ENCODE results near the gene DNAJB2. TPM values are rescaled to one million over a fixed set of nuclear protein-coding genes. Genes with fewer than 3 reads are reported as not detected.
A peak's percentile ranks its signal among the peaks of the same experiment; 100 is the strongest.
"Not testable (repeated sequence)": the region's sequence is repeated elsewhere in the genome, so short reads cannot be mapped to it uniquely, and the experiment has no call there.

DNAJB2 gene
- polyA plus RNA-seq, 1 donor = 97.8 TPM

GRCh38 chr2:219258942-219259341 is 20.2 kb upstream of the DNAJB2 start:
- not testable (repeated sequence) for DNase-seq

GRCh38 chr2:219261024-219261855 is 17.9 kb upstream of the DNAJB2 start:
- DNase-seq = no peak

- DNase-seq = no peak
These were observed 12.9 kb upstream of the DNAJB2 start for GRCh38 chr2:219266232-219266631.

GRCh38 chr2:219266886-219267285 is 12.3 kb upstream of the DNAJB2 start:
- DNase-seq = no peak

GRCh38 chr2:219268294-219268693 is 10.9 kb upstream of the DNAJB2 start:
- DNase-seq = no peak

- DNase-seq = no peak
These were observed 9.7 kb upstream of the DNAJB2 start for GRCh38 chr2:219269362-219270054.

GRCh38 chr2:219270055-219270372 is 9.2 kb upstream of the DNAJB2 start:
- DNase-seq = no peak

GRCh38 chr2:219271021-219271420 is 8.1 kb upstream of the DNAJB2 start:
- no peak for DNase-seq

GRCh38 chr2:219272356-219272755 is 6.8 kb upstream of the DNAJB2 start:
- DNase-seq = no peak

- DNase-seq = no peak
These were observed 6.2 kb upstream of the DNAJB2 start for GRCh38 chr2:219272995-219273394.

GRCh38 chr2:219273937-219274336 is 5.2 kb upstream of the DNAJB2 start:
- no peak for DNase-seq

- no peak for DNase-seq
These were observed 4.7 kb upstream of the DNAJB2 start for GRCh38 chr2:219274361-219274921.

GRCh38 chr2:219277703-219278654 is 1.2 kb upstream of the DNAJB2 start:
- DNase-seq = peak; percentile 77

- DNase-seq = peak; percentile 16
These were observed 463 bp upstream of the DNAJB2 start for GRCh38 chr2:219278655-219279150.

- no peak for DNase-seq
These were observed 850 bp downstream of the DNAJB2 start for GRCh38 chr2:219279916-219280516.

GRCh38 chr2:219280651-219281050 is 1.5 kb downstream of the DNAJB2 start:
- DNase-seq = no peak

- DNase-seq = no peak
These were observed 2.4 kb downstream of the DNAJB2 start for GRCh38 chr2:219281588-219281987.

GRCh38 chr2:219282375-219282774 is 3.2 kb downstream of the DNAJB2 start:
- DNase-seq = no peak

GRCh38 chr2:219282943-219283581 is 3.9 kb downstream of the DNAJB2 start:
- DNase-seq = no peak

GRCh38 chr2:219284501-219285372 is 5.6 kb downstream of the DNAJB2 start:
- no peak for DNase-seq

GRCh38 chr2:219285373-219285735 is 6.2 kb downstream of the DNAJB2 start:
- peak; percentile 46 for DNase-seq

Measured in hindlimb muscle (tissue), 1 donor.